GM23248 (cell line): ENCODE results near the gene BTNL9.
"Not testable (repeated sequence)": the region's sequence is repeated elsewhere in the genome, so short reads cannot be mapped to it uniquely, and the experiment has no call there.

Source experiments
- EZH2 ChIP-seq: fragments of 200-600 bp; sonication (generic); IDR thresholded peaks from 2 replicates; pipeline ENCODE4 v1.6.1; 2018; ENCODE audit warnings: antibody characterized with exemption, mild to moderate bottlenecking; ENCODE audit not compliant: insufficient read depth, poor library complexity, severe bottlenecking
- EZH2phosphoT487 ChIP-seq: fragments of 200-600 bp; sonication (generic); IDR thresholded peaks from 2 replicates; pipeline ENCODE4 v1.6.1; 2018; ENCODE audit warnings: antibody characterized with exemption, moderate library complexity, mild to moderate bottlenecking, low read depth; ENCODE audit not compliant: insufficient read depth

- TF ChIP-seq EZH2phosphoT487, EZH2: not testable (repeated sequence)
Observed at GRCh38 chr5:181104259-181104568, 64.1 kb downstream of the BTNL9 start.
